ENCODE results near the gene PTGFRN.

PTGFRN gene

GRCh38 chr1:117009132-117009531 lies 99.4 kb downstream of the PTGFRN start:
- Mint-ChIP-seq H3K27ac (no peak overlapping the region), H3K9me3 (no peaks in the 10 kb centered on the region), H3K4me1 (no peaks in the 10 kb centered on the region), H3K27me3 (no peaks in the 10 kb centered on the region), H3K4me3 (no peak overlapping the region), H3K36me3 (no peaks in the 10 kb centered on the region)
- ATAC-seq (ENCODE audit: low read depth) (no peak), DNase-seq (ENCODE audit: low spot score in 2 of 2) (no peak)

- Mint-ChIP-seq H3K27ac (no peak overlapping the region), H3K4me3 (no peak overlapping the region), H3K36me3 (no peaks in the 10 kb centered on the region), H3K27me3 (no peaks in the 10 kb centered on the region), H3K4me1 (no peaks in the 10 kb centered on the region), H3K9me3 (no peaks in the 10 kb centered on the region)
- DNase-seq (ENCODE audit: low spot score in 2 of 2) (no peak), ATAC-seq (ENCODE audit: low read depth) (no peak)
Observed at GRCh38 chr1:117010310-117010969, 100.7 kb downstream of the PTGFRN start.

- no peaks in the 10 kb centered on the region for H3K36me3 Mint-ChIP-seq
- H3K27me3 Mint-ChIP-seq = no peaks in the 10 kb centered on the region
- DNase-seq (ENCODE audit: low spot score in 2 of 2) (no peak), ATAC-seq (ENCODE audit: low read depth) (no peak)
- no peaks in the 10 kb centered on the region for H3K4me1 Mint-ChIP-seq
- no peak overlapping the region for H3K27ac Mint-ChIP-seq
- no peaks in the 10 kb centered on the region for H3K9me3 Mint-ChIP-seq
- no peak overlapping the region for H3K4me3 Mint-ChIP-seq
Observed at GRCh38 chr1:117011334-117011733, 101.6 kb downstream of the PTGFRN start.

GRCh38 chr1:117013309-117013858 lies 103.7 kb downstream of the PTGFRN start:
- H3K9me3 Mint-ChIP-seq = no peaks in the 10 kb centered on the region

GRCh38 chr1:117014209-117014608 lies 104.5 kb downstream of the PTGFRN start:
- Mint-ChIP-seq H3K4me3 (no peak overlapping the region), H3K27me3 (no peaks in the 10 kb centered on the region), H3K9me3 (no peaks in the 10 kb centered on the region), H3K4me1 (no peaks in the 10 kb centered on the region), H3K36me3 (no peaks in the 10 kb centered on the region), H3K27ac (no peak overlapping the region)
- ATAC-seq (ENCODE audit: low read depth) (no peak), DNase-seq (ENCODE audit: low spot score in 2 of 2) (no peak)

More at GRCh38 chr1:117013309-117013858, 103.7 kb downstream of the PTGFRN start:
- Mint-ChIP-seq H3K4me1 (no peaks in the 10 kb centered on the region), H3K27me3 (no peaks in the 10 kb centered on the region), H3K4me3 (no peak overlapping the region), H3K36me3 (no peaks in the 10 kb centered on the region), H3K27ac (no peak overlapping the region)
- DNase-seq (ENCODE audit: low spot score in 2 of 2) = no peak
- no peak for ATAC-seq (ENCODE audit: low read depth)

GRCh38 chr1:117015724-117016123 lies 106.0 kb downstream of the PTGFRN start:
- no peak overlapping the region for H3K27ac Mint-ChIP-seq
- no peaks in the 10 kb centered on the region for H3K4me1 Mint-ChIP-seq
- DNase-seq (ENCODE audit: low spot score in 2 of 2) (no peak), ATAC-seq (ENCODE audit: low read depth) (no peak)
- H3K36me3 Mint-ChIP-seq = no peaks in the 10 kb centered on the region
- no peaks in the 10 kb centered on the region for H3K9me3 Mint-ChIP-seq
- H3K4me3 Mint-ChIP-seq = no peak overlapping the region
- H3K27me3 Mint-ChIP-seq = no peaks in the 10 kb centered on the region

- H3K27ac Mint-ChIP-seq = no peak overlapping the region
- no peak for DNase-seq (ENCODE audit: low spot score in 2 of 2)
- H3K9me3 Mint-ChIP-seq = no peaks in the 10 kb centered on the region
- H3K36me3 Mint-ChIP-seq = no peaks in the 10 kb centered on the region
- no peak overlapping the region for H3K4me3 Mint-ChIP-seq
- no peak for ATAC-seq (ENCODE audit: low read depth)
- H3K27me3 Mint-ChIP-seq = no peaks in the 10 kb centered on the region
- no peaks in the 10 kb centered on the region for H3K4me1 Mint-ChIP-seq
Observed at GRCh38 chr1:117017062-117017461, 107.3 kb downstream of the PTGFRN start.

DNA sequence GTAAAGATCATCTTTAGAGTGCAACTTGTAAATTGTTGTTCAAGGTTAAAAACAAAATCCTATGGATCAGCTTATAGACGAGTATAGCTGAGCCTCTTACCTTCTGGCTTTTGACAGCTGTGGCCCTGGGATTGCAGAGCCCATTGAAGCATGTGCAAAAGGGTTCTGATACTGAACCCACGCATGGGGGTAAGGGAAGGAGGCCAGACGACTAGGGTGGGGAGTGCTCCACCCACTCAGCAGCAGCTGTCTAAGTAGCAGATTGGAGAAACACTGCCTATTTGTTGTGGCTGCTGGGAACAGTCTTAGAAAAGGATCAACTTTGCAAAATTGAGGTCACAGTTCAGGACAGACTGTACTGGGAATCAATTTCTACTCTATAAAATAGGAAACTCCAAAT lies 107.9 kb downstream of the PTGFRN start:
- Mint-ChIP-seq H3K36me3 (no peaks in the 10 kb centered on the region), H3K27me3 (no peaks in the 10 kb centered on the region), H3K4me1 (no peaks in the 10 kb centered on the region), H3K4me3 (no peak overlapping the region), H3K9me3 (no peaks in the 10 kb centered on the region), H3K27ac (no peak overlapping the region)
- DNase-seq (ENCODE audit: low spot score in 2 of 2) (no peak), ATAC-seq (ENCODE audit: low read depth) (no peak)

DNA sequence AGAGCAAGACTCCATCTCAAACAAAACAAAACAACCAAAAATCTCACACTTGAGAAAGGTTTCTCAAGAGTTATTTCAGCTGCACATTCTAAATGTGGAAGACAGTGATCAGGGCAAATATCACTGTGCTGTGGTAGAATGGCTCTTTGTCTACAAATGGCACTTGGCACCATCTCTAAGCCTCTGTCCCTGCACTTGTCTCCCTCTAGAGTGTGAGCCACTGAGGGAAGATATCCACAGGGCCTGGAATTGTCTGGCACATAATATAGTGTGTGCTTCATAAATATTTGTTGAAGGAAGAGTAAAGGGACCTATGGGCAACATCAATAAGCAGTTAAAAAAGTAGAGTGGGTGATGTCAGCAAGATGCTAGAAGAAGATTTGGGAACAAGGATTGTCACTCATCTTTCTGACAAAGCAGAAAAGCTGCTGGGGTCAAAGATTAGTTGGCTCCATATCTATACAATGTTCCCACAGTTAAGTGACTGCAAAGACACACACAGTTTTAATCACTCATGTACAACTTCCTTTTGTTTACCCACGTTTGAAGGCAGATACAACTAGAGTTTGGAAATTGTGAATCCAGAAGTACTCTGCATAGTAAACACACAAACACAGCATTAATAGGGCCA lies 110.9 kb downstream of the PTGFRN start:
- DNase-seq (ENCODE audit: low spot score in 2 of 2) (no peak), ATAC-seq (ENCODE audit: low read depth) (no peak)
- no peak overlapping the region for H3K4me3 Mint-ChIP-seq
- no peaks in the 10 kb centered on the region for H3K36me3 Mint-ChIP-seq
- H3K4me1 Mint-ChIP-seq = no peaks in the 10 kb centered on the region
- H3K27ac Mint-ChIP-seq = no peak overlapping the region
- no peaks in the 10 kb centered on the region for H3K9me3 Mint-ChIP-seq
- no peaks in the 10 kb centered on the region for H3K27me3 Mint-ChIP-seq

DNA sequence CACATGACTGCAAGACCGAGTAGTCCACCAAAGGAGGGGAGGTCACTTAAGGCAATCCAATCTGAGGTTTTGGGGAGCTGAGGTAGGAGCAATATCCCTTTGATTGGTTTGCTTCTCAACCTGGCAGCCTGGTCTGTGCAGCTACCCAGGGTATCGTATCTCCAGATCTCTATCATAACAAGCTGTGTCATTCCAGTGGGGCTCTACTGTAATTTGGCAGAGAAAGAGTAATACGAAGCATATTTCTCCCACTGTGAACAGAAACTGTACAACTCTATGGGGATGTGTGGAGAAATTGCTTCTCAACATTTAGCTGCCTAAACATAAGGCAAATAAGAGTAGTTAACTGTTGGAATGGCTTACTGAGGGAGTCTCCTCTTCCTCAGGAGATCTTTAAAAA lies 112.4 kb downstream of the PTGFRN start:
- DNase-seq (ENCODE audit: low spot score in 2 of 2) (no peak), ATAC-seq (ENCODE audit: low read depth) (no peak)
- no peaks in the 10 kb centered on the region for H3K9me3 Mint-ChIP-seq
- H3K4me1 Mint-ChIP-seq = no peaks in the 10 kb centered on the region
- no peaks in the 10 kb centered on the region for H3K27me3 Mint-ChIP-seq
- no peak overlapping the region for H3K27ac Mint-ChIP-seq
- H3K36me3 Mint-ChIP-seq = no peaks in the 10 kb centered on the region
- no peak overlapping the region for H3K4me3 Mint-ChIP-seq

DNA sequence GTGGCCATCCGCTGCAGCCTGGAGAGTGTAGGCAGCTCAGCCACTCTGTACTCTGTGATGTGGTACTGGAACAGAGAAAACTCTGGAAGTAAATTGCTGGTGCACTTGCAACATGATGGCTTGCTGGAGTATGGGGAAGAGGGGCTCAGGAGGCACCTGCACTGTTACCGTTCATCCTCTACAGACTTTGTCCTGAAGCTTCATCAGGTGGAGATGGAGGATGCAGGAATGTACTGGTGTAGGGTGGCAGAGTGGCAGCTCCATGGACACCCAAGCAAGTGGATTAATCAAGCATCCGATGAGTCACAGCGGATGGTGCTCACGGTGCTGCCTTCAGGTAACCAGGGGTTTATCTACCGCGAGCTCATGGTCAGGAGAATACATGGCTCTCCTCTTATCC lies 115.9 kb downstream of the PTGFRN start:
- Mint-ChIP-seq H3K27ac (no peak overlapping the region), H3K4me3 (no peak overlapping the region), H3K4me1 (no peaks in the 10 kb centered on the region), H3K9me3 (no peaks in the 10 kb centered on the region), H3K27me3 (no peaks in the 10 kb centered on the region), H3K36me3 (no peaks in the 10 kb centered on the region)
- no peak for DNase-seq (ENCODE audit: low spot score in 2 of 2)
- no peak for ATAC-seq (ENCODE audit: low read depth)

DNA sequence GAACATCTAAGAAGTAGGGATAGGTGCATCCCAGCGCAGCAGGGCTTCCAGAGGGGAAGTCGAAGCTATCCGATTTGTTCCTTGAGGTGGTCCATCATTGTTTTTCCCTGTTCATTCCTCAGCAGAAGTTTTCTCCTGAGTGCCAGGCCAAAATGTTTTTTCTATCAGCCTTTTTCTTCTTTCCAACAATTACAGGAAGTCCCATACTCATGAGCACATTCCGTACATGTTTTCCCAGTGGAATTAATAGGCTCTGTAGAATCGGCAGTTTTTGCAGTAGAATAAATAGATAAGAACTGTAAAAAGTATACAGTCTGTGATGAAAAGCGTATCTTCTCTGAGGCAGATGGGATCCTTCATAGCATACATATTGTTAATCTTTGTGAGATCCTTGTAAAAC lies 116.6 kb downstream of the PTGFRN start:
- no peaks in the 10 kb centered on the region for H3K27me3 Mint-ChIP-seq
- H3K27ac Mint-ChIP-seq = no peak overlapping the region
- no peak overlapping the region for H3K4me3 Mint-ChIP-seq
- no peaks in the 10 kb centered on the region for H3K4me1 Mint-ChIP-seq
- DNase-seq (ENCODE audit: low spot score in 2 of 2) (no peak), ATAC-seq (ENCODE audit: low read depth) (no peak)
- H3K36me3 Mint-ChIP-seq = no peaks in the 10 kb centered on the region
- H3K9me3 Mint-ChIP-seq = no peaks in the 10 kb centered on the region

GRCh38 chr1:117029685-117030084 lies 120.0 kb downstream of the PTGFRN start:
- Mint-ChIP-seq H3K4me3 (no peak overlapping the region), H3K9me3 (no peaks in the 10 kb centered on the region), H3K27me3 (no peaks in the 10 kb centered on the region), H3K36me3 (no peaks in the 10 kb centered on the region), H3K27ac (no peak overlapping the region), H3K4me1 (no peaks in the 10 kb centered on the region)
- DNase-seq (ENCODE audit: low spot score in 2 of 2) (no peak), ATAC-seq (ENCODE audit: low read depth) (no peak)

GRCh38 chr1:117030271-117030877 lies 120.7 kb downstream of the PTGFRN start:
- no peaks in the 10 kb centered on the region for H3K4me1 Mint-ChIP-seq
- H3K4me3 Mint-ChIP-seq = no peak overlapping the region
- no peak overlapping the region for H3K27ac Mint-ChIP-seq
- H3K27me3 Mint-ChIP-seq = no peaks in the 10 kb centered on the region
- H3K9me3 Mint-ChIP-seq = no peaks in the 10 kb centered on the region
- H3K36me3 Mint-ChIP-seq = no peaks in the 10 kb centered on the region
- no peak for ATAC-seq (ENCODE audit: low read depth)
- no peak for DNase-seq (ENCODE audit: low spot score in 2 of 2)
